Tibial artery (tissue), 4 donors: ENCODE measurements around the gene SYP.
"Not testable (repeated sequence)": the region's sequence is repeated elsewhere in the genome, so short reads cannot be mapped to it uniquely, and the experiment has no call there.

Experiments used
- DNase-seq, 2 donors: peaks; one replicate each; pipeline ENCODE4 v3.0.0-alpha.2; 2019
- H3K27ac ChIP-seq, 2 donors: fragments of 200-600 bp; sonication (generic) in 1 of 2; 1 replicate in 1 of 2; 2 replicates in 1 of 2; pipeline ENCODE4 v1.5.1; 2018 to 2019; ENCODE audit warnings: mild to moderate bottlenecking in 1 of 2
- H3K27me3 ChIP-seq, 2 donors: fragments of 200-600 bp; sonication (generic) in 1 of 2; one replicate each; pipeline versions ENCODE4 v1.5.1 to v1.6.0; 2016 to 2019
- H3K36me3 ChIP-seq, 3 donors: fragments of 200-600 bp; sonication (generic) in 2 of 3; one replicate each; pipeline ENCODE4 v1.5.1; 2016 to 2019; ENCODE audit warnings: mild to moderate bottlenecking in 2 of 3
- H3K4me1 ChIP-seq, 4 donors: fragments of 200-600 bp; sonication (generic) in 2 of 4; 1 replicate in 3 of 4; 2 replicates in 1 of 4; pipeline ENCODE4 v1.5.1; 2016 to 2019
- H3K4me3 ChIP-seq, 2 donors: fragments of 200-600 bp; sonication (generic) in 1 of 2; 1 replicate in 1 of 2; 2 replicates in 1 of 2; pipeline ENCODE4 v1.5.1; 2018 to 2019; ENCODE audit warnings: mild to moderate bottlenecking in 2 of 2
- H3K9me3 ChIP-seq, 3 donors: fragments of 200-600 bp; sonication (generic) in 1 of 3; one replicate each; pipeline ENCODE4 v1.5.1; 2016 to 2019
- intact Hi-C: fragments of 100-400 bp; cut with DNase I; formaldehyde crosslinking; loops from one replicate; pipeline ENCODE4 v1.15.0; 2023; ENCODE audit warnings: low total_unique reads
- TF ChIP-seq, protein P1 (sequence below), 2 experiments: fragments of 200-600 bp in 1 of 2; fragments of 450-650 bp in 1 of 2; IDR thresholded peaks; one replicate each; pipeline ENCODE4 v1.5.1; 2017 to 2019; ENCODE audit warnings: antibody characterized with exemption in 2 of 2, mild to moderate bottlenecking in 1 of 2, moderate library complexity in 1 of 2

The SYP gene

DNA sequence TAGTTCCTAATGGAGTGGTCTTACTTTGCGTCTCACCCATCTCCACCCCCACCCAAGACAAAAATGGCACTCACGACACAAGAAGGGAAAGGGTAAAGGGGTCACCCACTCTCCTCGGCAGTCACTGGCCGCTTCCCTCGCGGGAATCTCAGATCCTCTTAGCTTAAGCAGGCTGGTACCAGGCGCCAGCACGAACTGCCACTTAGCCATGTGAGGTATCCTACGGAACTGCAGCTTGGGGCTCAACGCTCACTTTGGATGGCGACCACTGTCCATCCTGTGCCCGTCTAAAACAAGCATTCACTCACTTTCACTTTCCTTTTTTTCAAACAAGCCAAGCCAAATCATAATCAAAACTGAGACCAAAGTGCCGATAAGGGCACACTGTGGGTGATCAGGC, 52.1 kb downstream of the SYP start:
- Histone ChIP-seq H3K4me3 (no peak overlapping the region), H3K9me3 (no peaks in the 10 kb centered on the region), H3K27me3 (no peaks in the 10 kb centered on the region), H3K27ac (no peak overlapping the region), H3K4me1 (no peaks in the 10 kb centered on the region), H3K36me3 (no peaks in the 10 kb centered on the region)
- TF ChIP-seq, protein P1, sequence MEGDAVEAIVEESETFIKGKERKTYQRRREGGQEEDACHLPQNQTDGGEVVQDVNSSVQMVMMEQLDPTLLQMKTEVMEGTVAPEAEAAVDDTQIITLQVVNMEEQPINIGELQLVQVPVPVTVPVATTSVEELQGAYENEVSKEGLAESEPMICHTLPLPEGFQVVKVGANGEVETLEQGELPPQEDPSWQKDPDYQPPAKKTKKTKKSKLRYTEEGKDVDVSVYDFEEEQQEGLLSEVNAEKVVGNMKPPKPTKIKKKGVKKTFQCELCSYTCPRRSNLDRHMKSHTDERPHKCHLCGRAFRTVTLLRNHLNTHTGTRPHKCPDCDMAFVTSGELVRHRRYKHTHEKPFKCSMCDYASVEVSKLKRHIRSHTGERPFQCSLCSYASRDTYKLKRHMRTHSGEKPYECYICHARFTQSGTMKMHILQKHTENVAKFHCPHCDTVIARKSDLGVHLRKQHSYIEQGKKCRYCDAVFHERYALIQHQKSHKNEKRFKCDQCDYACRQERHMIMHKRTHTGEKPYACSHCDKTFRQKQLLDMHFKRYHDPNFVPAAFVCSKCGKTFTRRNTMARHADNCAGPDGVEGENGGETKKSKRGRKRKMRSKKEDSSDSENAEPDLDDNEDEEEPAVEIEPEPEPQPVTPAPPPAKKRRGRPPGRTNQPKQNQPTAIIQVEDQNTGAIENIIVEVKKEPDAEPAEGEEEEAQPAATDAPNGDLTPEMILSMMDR (IDR thresholded peaks at IDR 0.05) = no peak
- no peak for DNase-seq
- intact Hi-C loops = no loop called here

GRCh38 chrX:49147282-49147681, 52.7 kb downstream of the SYP start:
- Histone ChIP-seq H3K27ac (no peak overlapping the region), H3K36me3 (no peaks in the 10 kb centered on the region), H3K4me1 (no peaks in the 10 kb centered on the region), H3K27me3 (no peaks in the 10 kb centered on the region), H3K9me3 (no peaks in the 10 kb centered on the region), H3K4me3 (no peak overlapping the region)
- intact Hi-C loops = no loop called here
- TF ChIP-seq, protein P1 (IDR thresholded peaks at IDR 0.05) = no peak
- DNase-seq = no peak

GRCh38 chrX:49143154-49143553, 56.8 kb downstream of the SYP start:
- intact Hi-C loops, H3K4me3 ChIP-seq, H3K27me3 ChIP-seq, H3K4me1 ChIP-seq, H3K36me3 ChIP-seq, H3K27ac ChIP-seq, DNase-seq: not testable (repeated sequence)
- H3K9me3 ChIP-seq = peaks cover 0 to 30% (median 29%) of the 10 kb centered on the region in 3 donors

DNA sequence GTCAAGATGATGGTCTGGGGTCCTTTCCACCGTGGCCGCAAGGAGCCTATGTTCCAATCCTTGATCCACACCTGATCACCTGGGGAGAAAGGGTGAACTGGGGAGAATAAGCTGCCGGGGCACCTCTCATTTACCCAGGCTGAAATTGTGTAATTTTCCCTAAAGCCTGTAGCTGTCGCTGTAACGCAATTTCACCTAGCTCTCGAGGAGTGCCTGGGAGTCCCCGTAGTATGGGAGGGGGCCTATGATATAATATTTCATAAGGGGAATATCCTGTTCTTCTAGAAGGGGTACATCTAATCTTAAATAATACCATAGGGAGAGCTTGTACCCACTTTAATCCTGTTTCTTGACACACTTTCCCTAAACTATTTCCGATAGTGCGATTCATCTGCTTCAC, 57.7 kb downstream of the SYP start:
- H3K4me1 ChIP-seq, H3K4me3 ChIP-seq, H3K36me3 ChIP-seq, intact Hi-C loops, DNase-seq, H3K27ac ChIP-seq, H3K27me3 ChIP-seq: not testable (repeated sequence)
- peaks cover 0 to 30% (median 29%) of the 10 kb centered on the region in 3 donors for H3K9me3 ChIP-seq
- TF ChIP-seq, protein P1 (IDR thresholded peaks at IDR 0.05) = peak; percentile 18 to 44

DNA sequence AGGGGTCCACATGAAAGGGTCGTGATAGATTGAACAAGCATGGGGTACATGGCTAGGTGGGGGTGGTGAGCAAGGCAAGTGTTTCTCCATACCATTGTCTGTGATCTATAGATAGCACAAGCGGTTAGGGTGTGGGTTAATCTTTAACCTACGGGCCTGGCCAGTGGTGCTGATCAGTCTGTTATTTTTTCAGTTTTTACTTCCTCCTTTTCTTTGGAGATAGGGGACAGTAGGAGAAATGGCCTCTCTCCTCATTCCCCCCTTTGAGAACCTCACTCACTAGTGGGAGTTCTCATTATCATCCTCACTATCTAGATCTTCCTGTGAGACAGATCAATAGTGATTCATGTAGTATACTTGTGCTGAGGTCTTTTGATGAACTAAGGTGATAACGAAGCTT, 60.3 kb downstream of the SYP start:
- TF ChIP-seq, protein P1 (IDR thresholded peaks at IDR 0.05) = no peak
- H3K27ac ChIP-seq = no peak overlapping the region
- H3K27me3 ChIP-seq = no peaks in the 10 kb centered on the region
- H3K4me3 ChIP-seq = no peak overlapping the region
- intact Hi-C loops = no loop called here
- no peaks in the 10 kb centered on the region for H3K4me1 ChIP-seq
- peaks cover 0 to 6% (median 5%) of the 10 kb centered on the region in 3 donors for H3K36me3 ChIP-seq
- H3K9me3 ChIP-seq = peaks cover 0 to 30% (median 29%) of the 10 kb centered on the region in 3 donors
- DNase-seq = no peak
